Stimulated activated CD4-positive, alpha-beta T cell treated with anti-CD3 and anti-CD28 coated beads, Interleukin-15, amount 100 ng/mL, for 48 hours (primary cell): ENCODE data around the gene KIAA0513.
"Not testable (repeated sequence)": the region's sequence is repeated elsewhere in the genome, so short reads cannot be mapped to it uniquely, and the experiment has no call there.

Source experiments
- DNase-seq, 2 donors: peaks; one replicate each; pipeline ENCODE4 v3.0.0-alpha.2; 2020; ENCODE audit warnings: low read depth in 2 of 2

KIAA0513 gene

DNA sequence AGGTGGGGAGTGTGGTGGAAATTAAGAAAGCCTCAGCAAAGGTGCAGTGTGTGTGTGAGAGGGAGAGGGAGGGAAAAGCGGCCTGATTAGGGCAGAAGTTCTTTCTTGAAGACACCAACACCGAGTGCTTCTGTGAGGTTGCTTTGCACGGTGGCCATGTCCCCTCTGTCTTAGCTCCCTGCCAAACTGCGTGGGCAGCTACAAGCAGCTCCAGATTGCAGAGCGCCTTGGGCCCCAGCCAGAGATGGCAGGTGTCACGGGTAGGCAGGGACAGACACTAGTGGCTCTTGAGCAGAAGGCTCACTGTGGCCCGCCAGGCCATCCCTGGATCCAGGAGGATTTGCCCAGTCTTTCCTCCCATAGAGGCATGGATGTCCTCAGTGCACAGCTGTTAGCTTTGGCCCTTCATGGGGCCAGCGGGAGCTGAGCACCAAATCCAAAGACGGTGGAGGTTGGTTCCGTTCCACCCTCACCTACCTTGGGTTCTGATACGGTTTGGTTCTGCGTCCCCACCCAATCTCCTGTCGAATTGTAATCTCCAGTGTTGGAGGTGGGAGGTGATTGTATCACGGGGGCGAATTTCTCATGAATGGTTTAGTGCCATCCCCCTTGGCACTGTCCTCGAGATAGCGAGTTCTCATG is 21.4 kb downstream of the KIAA0513 start:
- no peak for DNase-seq

DNA sequence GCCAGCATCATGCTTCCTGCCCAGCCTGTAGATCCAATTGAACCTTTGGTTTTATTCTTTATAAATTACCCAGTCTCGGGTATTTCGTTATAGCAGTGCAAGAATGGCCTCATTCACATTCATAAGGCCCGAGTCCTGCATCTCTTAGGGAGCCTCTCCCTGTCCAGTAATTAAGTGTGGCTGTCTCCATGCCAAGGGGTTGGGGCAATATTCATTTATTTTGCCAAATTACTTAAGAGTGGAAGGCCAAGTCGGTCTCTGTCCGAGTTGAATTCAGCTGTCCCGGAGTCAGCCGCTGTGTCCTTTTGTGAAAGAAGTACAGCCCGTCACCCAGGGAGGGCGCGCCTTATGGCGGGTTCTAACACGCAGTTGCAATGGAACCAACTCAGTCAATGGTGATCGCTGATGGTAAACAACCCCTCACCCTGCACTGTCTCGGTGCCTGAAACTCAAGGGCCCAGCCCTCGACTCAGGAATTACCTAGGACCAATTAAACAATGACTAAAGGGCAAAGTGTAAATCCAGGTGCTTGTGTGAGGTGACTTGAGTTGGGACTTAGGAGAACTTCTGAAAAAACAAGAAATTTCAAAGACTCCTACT is 22.2 kb downstream of the KIAA0513 start:
- DNase-seq, result no peak

DNA sequence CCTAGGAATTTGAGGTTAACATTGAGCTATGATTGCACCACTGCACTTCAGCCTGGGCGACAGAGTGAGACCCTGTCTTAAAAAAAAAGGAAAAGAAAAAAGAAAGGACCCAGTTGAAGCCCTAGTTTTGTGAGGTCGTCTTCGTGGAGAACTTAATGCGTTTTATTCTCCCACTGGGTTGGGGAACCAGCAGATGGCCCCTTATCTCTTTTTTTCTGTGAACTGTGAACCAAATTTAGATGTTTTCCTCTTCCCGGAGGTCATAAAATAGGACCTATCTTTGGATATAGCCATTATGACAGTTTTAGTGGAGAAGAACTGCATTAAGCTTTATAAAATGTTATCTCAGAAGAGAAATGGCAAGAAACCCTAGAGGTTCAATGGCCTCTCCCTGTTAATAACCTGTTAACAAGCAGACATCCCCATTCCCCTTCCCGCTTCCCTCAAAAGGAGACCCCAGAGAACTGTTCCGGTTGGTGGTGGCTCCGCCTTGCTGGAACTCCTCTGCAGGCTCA is 23.5 kb downstream of the KIAA0513 start:
- DNase-seq, result no peak

DNA sequence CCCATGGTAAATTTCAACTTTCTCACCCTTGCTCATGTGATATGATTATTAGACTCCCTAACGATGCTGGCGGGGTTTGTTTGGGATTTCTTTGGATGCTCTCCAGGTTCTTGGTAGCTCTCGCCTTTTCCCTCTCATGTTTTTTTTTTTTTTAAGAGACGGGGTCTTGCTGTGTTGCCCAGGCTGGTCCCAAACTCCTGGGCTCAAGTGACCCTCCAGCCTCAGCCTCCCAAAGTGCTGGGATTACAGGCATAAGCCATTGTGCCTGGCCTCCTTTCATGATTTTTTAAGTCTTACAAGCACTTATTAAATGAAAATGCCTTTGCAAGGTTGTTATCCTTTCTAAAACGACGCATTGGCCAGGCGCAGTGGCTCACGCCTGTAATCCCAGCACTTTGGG is 24.1 kb downstream of the KIAA0513 start:
- DNase-seq, result no peak

DNA sequence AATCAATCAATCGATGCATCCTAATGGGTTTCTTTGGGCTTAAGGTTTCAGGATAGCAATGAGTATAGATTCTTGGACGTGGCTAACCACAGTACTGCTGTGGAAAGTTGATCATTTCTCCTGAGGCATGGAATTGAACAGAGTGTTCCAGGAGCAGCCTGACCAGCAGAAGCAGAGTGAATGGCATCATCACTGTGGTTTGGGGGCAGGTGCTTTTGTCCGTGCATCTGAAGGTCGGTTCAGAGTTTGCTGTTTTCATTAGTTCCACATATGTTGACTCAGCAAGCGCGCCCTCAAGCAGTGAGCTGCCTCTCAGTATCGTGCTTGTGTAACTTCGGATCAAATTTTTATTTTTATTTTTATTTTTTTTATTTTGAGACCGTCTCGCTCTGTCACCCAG is 24.9 kb downstream of the KIAA0513 start:
- no peak for DNase-seq

DNA sequence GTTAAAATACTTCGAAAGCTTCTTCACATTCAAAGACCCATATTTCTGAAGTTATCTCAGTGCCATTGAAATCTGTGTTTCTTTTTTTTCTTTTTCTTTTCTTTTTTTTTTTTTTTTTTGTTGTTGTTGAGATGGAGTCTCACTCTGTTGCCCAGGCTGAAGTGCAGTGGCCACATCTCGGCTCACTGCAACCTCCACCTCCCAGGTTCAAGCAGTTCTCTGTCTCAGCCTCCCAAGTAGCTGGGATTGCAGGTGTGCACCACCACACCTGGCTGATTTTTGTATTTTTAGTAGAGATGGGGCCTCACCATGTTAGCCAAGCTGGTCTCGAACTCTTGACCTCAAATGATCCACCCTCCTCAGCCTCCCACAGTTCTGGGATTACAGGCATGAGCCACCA is 26.7 kb downstream of the KIAA0513 start:
- DNase-seq, result not testable (repeated sequence)

DNA sequence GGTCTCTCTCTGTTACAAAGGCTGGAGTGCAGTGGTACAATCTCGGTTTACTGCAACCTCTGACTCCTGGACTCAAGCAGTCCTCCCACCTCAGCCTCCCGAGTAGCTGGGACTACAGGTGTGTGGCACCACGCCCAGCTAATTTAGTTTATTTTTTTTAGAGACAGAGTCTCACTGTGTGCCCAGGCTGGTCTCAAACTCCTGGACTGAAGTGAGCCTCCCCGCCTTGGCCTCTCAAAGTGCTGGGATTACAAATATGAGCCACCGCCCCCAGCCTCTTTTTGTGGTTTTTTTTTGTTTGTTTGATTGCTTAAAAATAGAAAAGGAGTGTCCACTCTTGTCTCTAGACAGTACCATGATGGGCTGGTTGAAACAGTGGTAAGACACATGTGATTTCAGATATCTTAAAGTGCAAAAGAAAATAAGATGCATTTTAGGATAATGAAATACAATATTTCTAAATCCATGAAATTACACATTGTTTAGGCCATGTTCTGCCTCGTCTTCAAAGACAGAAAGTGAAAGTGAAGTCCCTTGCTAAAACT is 27.4 kb downstream of the KIAA0513 start:
- DNase-seq, result no peak

DNA sequence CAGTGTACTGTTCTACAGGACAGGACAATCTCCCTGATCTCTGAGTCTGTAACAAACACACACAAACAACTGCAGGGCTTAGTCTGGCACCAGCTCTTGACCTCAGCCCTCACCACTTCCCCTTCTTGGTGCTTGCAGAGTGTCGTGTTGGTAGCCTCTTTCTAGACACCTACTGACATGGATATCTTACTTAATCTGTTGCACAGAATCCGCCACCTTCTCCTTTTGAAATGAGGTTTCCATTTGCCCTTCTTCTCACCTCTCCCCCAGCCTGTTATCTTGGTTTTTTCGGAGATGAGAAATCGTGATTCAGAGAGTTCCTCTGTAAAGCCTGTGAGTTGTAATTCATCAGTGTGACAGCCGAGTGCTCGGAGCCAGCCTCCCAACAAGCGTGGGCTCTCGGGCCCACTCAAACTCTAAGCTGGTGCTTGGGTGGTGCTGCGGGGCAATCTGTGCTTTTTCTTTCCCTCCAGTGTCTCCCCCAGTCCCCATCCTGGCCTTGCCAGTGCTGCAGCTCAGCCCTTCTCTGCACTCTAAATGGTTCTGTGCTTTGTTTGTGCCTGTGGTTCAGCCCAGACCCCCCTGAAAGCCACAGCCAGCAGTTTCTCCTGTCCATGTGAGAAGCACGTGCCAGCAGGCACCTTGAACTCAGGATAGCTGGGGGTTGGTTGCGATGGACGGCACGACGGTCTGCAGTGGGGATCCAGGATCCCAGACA is 28.1 kb downstream of the KIAA0513 start:
- DNase-seq, result peak; percentile 66 to 67

DNA sequence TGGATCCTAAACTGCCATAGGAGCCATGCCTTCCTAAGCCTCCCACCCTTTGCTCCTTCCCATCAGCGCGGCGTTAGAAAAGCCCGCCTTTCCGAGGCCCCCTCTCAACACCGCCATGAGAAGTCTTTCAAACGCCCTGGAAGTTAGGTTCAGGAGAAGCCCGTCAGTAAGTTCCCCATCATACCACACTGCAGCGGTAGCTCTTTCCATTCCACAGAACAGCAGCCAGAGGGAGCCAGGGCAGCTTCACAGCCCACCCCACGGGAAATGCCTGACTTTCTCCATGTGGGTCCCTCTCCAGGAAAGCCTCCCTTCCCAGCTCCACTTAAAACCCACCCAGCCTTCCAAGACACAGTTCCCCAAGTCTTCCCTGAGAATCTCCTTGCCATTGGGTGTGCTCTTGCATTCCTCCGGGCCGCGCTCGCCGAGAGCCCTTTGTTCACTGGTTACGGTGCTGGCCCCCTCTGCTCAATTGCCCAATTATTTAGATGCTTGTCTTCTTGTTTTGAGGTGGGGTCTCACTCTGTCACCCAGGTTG is 28.7 kb downstream of the KIAA0513 start:
- no peak for DNase-seq

DNA sequence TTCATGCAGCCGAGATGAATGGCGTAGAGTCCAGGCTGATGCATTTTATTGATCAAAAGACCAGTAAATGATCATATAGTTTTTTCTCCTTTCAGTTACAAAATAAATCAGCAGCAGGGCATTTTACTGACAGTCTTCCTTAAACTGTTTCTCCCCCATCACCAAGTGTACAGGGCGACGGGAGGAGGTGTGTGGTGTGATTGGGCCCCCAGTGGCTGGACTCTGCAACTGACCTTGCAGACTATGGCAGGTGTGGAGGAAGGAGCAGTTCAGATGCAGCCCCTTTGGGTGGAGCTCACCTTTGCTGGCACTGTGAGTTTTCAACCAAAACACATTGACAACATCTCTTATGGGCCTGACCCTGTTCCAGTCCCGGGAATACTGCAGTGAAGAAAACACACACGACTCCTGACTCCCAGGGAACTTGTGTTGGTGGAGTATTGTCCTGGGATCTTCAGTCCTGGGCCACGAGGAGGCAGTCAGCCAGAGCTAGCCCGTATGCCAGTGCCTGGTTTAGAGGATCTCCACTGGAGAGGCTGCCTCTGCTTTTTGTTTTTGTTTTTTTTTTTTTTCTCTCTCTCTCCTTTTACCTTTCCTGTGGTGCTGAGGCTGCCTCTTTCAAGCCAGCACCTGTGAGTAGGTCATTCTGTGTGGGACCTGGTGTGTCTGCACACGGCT is 29.8 kb downstream of the KIAA0513 start:
- DNase-seq, result no peak

DNA sequence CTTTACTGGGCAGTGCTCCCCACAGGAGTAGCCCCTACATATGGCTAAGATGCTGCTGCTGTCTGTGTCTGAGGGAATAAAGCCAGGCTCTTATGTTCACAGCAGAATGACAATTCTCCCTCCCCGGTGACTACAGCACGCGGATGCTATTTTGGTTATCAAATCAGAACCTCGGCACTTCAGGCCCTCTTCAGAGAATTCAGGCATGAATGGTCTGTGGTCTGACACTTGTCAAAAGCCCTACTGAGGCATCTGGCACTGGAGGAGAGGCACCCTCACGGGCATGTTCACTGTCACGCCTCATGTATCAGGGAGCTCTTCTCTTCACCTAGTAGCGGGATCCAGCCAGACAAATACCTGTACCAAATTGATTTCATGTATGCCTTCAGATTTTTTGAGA is 30.4 kb downstream of the KIAA0513 start:
- DNase-seq, result no peak

DNA sequence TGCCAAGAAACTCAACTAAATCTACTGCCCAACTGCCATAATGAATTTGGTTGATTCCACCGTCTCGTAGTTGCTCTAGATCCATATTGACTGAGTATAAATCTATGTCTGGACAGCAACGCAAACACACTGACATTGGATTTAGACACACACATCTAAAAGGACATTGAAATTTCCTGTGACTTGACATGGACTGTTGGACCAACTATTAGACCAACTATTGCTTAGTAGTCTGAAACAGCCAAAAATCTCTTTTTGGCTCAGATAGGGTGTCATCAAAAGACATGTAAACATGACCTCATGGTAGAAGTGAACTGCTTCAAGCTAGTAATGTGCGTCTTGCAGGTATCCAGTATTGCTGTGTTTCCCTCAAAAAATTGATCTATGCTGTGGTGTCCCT is 31.3 kb downstream of the KIAA0513 start:
- DNase-seq, result no peak

DNA sequence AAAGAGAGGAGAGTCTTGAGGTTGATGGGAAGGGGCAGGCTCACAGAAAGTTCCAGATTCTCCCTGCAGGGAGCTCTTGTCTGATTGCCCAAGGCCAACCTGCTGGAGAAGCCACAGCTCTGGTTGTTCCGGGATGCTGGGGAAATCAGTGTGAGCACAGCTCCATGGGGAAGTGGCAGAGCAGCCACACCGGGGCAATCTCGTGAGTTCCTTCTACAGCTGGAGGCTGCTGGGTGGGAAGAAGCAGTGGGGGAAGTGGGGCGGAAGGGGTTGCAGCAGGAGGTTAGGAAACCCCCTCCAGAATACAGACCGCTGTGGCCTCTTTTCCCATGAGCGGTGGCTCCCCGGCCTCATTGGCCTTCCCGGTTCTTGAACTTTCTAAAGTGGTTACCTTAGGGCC is 34.0 kb downstream of the KIAA0513 start:
- no peak for DNase-seq

DNA sequence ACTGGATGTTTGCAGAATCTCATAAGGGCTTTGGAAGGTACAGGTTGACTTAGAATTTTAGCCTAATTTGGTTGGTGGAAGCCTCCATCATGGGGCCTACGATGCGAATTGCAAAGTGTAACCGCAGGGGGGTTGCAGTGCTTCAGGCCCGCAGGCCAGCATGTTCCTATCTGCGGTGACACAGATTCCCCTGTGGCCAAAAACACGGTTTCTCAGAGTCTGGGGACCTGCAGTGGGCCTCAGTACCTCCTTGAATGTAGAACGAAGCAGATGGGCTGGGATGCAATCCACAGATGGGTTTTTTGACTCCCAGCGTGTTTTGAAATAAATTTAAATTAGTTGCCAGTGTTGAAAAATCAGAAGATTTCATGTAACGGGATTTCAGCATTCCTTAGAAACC is 34.7 kb downstream of the KIAA0513 start:
- no peak for DNase-seq

DNA sequence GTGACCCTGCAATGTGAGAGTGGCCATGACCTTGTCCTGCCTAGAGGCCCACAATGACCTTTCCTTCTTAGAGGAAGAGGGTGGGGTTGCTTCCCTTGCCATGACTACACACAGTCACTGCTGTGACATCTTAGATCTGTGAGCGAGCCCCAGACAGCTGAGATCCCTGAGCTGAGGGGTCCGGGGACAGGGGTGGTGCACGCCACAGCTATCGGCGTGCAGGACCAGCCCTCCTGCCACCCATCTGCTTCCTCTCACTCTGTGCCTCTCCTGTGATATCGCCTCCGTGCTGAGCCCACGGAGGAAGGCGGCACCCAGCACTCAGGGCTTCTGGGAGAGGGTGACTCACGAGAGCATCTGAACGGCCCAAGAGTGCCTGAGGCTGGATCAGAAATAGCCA is 35.2 kb downstream of the KIAA0513 start:
- no peak for DNase-seq

DNA sequence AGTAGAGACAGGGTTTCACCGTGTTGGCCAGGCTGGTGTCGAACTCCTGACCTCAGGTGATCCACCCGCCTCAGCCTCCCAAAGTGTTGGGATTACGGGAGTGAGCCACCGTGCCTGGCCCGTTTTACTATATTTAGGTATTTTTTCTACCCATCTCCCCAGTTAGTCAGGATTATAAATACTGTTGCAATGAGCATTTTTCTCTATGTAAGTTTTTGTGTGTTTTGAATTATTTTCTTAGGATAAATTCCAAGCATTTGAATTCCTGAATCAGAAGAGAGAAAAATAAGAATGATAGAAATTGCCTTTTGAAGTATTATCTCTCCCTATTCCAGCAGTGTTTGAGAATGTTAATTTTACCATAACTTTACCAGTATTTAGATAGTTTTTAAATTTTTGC is 36.6 kb downstream of the KIAA0513 start:
- no peak for DNase-seq

DNA sequence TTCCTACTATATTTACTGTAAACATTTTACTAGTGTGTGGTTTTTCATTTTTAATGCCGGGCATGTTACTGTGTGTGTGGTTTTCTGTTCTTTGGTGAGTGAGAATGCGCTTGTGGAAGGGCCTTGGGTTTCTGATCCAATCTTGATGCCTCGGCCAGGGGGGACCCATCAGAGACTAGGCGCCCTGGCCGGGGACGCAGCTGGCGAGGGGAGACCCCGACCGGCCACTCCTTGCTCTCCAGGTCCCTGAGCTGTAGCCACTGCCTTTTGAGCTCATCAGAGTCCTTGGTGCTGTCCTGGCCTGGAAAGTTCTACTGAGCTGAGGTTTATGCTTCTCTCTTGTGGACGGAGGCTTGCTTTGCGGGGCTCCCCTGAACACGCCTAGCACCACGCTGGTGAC is 37.5 kb downstream of the KIAA0513 start:
- no peak for DNase-seq

DNA sequence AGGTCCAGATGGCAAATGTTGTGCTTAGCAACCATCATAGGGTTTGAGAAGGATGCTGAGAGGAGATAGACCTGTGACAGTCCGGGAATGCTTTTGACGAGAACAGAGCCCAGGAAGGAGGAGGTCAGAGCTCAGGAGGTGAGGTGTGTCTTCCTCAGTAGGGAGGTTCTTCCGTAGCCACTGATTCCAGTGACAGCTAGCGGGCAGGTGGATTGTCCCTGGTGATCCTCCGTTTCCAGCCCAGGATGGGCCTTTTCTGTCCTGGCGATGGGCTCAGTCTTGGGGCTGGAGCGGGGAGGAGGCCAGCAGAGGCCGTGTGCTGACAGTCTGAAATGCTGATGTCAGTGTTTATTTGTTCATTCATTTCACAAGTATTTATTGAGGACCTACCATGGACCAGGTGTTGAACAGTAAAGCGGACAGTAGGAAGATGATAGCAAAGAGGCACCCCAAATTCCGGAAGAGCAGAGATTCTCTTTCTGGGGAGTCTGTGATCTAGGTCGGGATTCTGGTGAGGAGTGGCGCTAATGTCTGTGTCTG is 38.8 kb downstream of the KIAA0513 start:
- no peak for DNase-seq

DNA sequence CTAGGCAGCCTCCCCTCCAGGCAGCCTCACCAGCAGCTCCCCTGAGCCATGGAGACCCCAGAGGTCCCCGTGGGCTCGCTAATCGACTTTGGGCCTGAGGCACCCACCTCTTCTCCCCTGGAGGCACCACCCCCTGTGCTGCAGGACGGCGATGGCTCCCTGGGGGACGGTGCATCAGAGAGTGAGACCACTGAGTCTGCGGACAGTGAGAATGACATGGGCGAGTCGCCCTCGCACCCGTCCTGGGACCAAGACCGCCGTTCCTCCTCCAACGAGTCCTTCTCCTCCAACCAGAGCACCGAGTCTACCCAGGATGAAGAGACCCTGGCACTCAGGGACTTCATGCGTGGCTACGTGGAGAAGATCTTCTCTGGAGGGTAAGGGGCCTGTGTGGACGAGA is 39.4 kb downstream of the KIAA0513 start:
- DNase-seq, result no peak

DNA sequence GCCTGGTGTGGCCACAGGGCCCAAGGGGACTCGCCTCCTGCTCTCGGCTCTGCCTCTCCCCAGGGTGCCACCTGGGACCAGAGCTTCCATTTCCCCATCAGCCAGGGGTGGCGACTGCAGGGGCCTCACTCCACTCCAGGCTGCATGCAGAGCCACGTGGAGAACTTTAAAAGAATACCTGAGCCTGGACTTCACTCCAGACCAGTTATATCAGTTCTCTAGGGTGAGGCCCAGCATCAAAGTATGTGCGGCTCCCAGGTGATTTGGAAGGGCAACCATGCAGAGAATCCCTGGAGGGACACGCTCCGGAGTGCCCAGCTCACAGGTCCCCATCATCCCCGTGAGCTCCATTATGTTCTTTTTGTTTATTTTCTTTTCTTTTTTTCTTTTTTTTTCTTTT is 39.8 kb downstream of the KIAA0513 start:
- DNase-seq, result no peak

DNA sequence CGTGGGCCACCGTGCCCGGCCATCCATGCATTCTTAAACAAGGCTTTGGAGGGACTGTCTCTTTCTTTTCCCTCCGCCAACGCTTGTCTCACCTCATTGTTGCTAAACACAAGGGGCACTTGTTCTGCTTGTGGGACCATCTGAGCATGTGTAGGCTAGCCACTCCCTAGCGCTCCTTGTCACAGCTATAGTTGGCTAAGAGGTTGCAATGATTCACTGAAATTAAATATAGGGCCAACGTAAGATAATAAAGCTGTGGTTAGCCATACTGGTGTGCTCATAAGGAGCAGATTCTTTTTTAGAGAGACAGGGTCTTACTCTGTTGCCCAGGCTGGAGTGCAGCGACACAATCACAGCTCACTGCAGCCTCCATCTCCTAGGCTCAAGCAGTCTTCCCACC is 41.2 kb downstream of the KIAA0513 start:
- no peak for DNase-seq

DNA sequence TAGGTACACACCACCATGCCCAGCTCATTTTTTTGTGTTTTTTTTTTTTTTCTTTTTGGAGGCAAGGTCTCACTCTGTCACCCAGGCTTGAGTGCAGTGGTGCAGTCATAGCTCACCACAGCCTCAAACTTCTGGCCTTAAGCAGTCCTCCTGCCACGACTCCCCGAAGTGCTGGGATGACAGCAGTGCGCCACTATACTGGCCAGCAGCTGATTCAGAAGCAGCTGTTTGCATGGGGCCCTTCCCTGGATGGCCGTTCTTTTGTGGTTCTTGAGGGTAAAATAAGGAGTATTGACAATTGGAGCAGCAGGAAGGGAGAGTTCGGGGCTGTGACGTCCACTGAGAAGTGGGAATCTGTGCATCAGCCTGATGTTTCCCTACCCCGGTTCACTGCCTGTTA is 41.6 kb downstream of the KIAA0513 start:
- no peak for DNase-seq
